Smooth muscle cell (in vitro differentiated cells): ENCODE measurements around the gene KCTD5. TPM values are rescaled to one million over a fixed set of nuclear protein-coding genes. Genes with fewer than 3 reads are reported as not detected.

Source experiments
- DNase-seq: peaks from one replicate; lab custom pipeline; 2025; ENCODE audit not compliant: unreplicated experiment; lab: John Stamatoyannopoulos, UW
- H2AFZ ChIP-seq: fragments of 200-600 bp; sonication (generic); 2 replicates; pipeline ENCODE4 v1.6.0; 2016; ENCODE audit warnings: antibody characterized with exemption, low read depth, mild to moderate bottlenecking
- H3F3A ChIP-seq: fragments of 200-600 bp; sonication (generic); 2 replicates; pipeline ENCODE4 v1.6.0; 2017; ENCODE audit warnings: antibody characterized with exemption, low read depth
- H3K27ac ChIP-seq: fragments of 200-600 bp; sonication (generic); 2 replicates; pipeline ENCODE4 v1.5.1; 2016; ENCODE audit warnings: low read depth, mild to moderate bottlenecking
- H3K27me3 ChIP-seq: fragments of 200-600 bp; sonication (generic); 2 replicates; pipeline ENCODE4 v1.6.1; 2016; ENCODE audit warnings: low read depth, mild to moderate bottlenecking
- H3K36me3 ChIP-seq: fragments of 200-600 bp; sonication (generic); 2 replicates; pipeline ENCODE4 v1.5.1; 2016; ENCODE audit warnings: low read depth
- H3K4me1 ChIP-seq: fragments of 200-600 bp; sonication (generic); 2 replicates; pipeline ENCODE4 v1.5.1; 2016; ENCODE audit warnings: low read depth
- H3K4me2 ChIP-seq: fragments of 200-600 bp; sonication (generic); 2 replicates; pipeline ENCODE4 v1.6.0; 2016; ENCODE audit warnings: mild to moderate bottlenecking
- H3K4me3 ChIP-seq: fragments of 200-600 bp; sonication (generic); 2 replicates; pipeline ENCODE4 v1.5.1; 2016; ENCODE audit warnings: mild to moderate bottlenecking
- H3K79me2 ChIP-seq: fragments of 200-600 bp; sonication (generic); 2 replicates; pipeline ENCODE4 v1.6.0; 2016; ENCODE audit warnings: low read depth, mild to moderate bottlenecking
- H3K9ac ChIP-seq: fragments of 200-600 bp; sonication (generic); 2 replicates; pipeline ENCODE4 v1.6.0; 2016; ENCODE audit warnings: low read depth
- H3K9me3 ChIP-seq: fragments of 200-600 bp; sonication (generic); replicated peaks from 2 replicates; pipeline ENCODE4 v1.5.1; 2016; ENCODE audit warnings: low read depth
- H4K20me1 ChIP-seq: fragments of 200-600 bp; sonication (generic); 2 replicates; pipeline ENCODE4 v1.6.0; 2016; ENCODE audit warnings: low read depth
- WGBS: methylation state at CpG from one replicate; pipeline ENCODE4 v1.1.7; 2016; ENCODE audit warnings: low lambda C conversion rate; 5-methylcytosine and 5-hydroxymethylcytosine counted together
- polyA plus RNA-seq: library from polyadenylated mRNA; unstranded; fragments of >200 nt; fragmentation: Nextera tagmentation; extraction: Ambion mirVana; gene quantifications from 2 replicates; pipeline ENCODE4 v1.2.1, GENCODE V29; 2016
- total RNA-seq: library from RNA; depleted of rRNA; stranded (reverse); fragments of >200 nt; gene quantifications from 2 replicates; pipeline ENCODE4 v1.2.3, GENCODE V29; 2014
- TF ChIP-seq, protein P1 (sequence below): fragments of 200-600 bp; sonication (generic); IDR thresholded peaks from 2 replicates; pipeline ENCODE4 v1.5.1; 2017; ENCODE audit warnings: borderline replicate concordance, mild to moderate bottlenecking, antibody characterized with exemption; ENCODE audit not compliant: insufficient read depth, poor library complexity, severe bottlenecking

Gene KCTD5
- total and polyA plus RNA-seq, 2 experiments from 2014 or later: 35.5 to 38.2 TPM

DNA sequence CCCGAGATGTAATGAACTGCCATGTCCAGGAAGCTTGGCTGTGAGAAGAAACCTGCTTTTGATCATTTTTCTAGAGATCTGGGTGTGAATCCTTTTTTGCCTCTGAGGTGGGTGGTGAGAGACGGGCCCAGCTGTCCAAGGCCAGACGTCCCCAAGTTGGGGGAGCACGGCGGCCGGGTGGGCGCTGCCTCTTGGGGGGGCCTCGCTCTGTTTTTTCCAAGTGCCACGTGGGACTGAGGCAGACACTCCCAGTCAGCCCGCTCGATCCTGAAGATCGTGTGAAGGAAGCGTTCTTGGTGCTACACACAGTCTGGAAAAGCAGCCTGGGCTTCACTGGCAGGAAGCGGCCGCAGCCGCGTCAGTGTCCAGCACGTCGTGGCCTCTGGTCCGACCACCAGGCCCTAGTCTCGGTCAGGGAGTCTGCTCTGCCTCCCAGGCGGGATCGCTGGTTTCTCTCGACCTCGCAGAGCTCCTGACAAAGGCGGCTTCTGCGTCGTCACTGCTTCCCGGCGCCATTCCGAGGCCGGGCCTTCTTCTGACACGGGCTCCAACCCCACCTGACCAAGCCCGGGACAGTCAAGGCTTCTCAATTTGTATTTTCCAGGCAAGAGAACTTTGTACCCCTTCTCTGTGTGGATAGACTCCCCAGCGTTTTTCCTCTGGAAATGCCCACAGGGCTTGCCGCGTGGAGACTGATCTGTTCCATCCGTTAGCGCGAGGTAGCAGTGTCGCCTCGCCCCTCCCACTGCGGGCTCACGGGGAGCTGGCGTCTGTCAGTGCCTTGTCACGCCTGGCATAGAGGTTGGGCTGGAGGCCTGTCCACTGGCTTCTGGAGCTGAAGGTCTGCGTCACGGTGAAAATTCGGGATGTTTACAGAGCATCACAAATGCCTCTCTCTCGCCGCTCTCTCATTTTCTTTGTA, 25.3 kb downstream of the KCTD5 start:
- no peak overlapping the region for H2AFZ ChIP-seq
- TF ChIP-seq, protein P1, sequence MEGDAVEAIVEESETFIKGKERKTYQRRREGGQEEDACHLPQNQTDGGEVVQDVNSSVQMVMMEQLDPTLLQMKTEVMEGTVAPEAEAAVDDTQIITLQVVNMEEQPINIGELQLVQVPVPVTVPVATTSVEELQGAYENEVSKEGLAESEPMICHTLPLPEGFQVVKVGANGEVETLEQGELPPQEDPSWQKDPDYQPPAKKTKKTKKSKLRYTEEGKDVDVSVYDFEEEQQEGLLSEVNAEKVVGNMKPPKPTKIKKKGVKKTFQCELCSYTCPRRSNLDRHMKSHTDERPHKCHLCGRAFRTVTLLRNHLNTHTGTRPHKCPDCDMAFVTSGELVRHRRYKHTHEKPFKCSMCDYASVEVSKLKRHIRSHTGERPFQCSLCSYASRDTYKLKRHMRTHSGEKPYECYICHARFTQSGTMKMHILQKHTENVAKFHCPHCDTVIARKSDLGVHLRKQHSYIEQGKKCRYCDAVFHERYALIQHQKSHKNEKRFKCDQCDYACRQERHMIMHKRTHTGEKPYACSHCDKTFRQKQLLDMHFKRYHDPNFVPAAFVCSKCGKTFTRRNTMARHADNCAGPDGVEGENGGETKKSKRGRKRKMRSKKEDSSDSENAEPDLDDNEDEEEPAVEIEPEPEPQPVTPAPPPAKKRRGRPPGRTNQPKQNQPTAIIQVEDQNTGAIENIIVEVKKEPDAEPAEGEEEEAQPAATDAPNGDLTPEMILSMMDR: no peak
- H3K4me2 ChIP-seq: no peak overlapping the region
- no peak for DNase-seq
- WGBS: 97% methylated on average over 51 of the region's 51 CpGs
- no peaks in the 10 kb centered on the region for H3K27me3 ChIP-seq
- no peaks in the 10 kb centered on the region for H3K4me1 ChIP-seq
- no peak overlapping the region for H3K27ac ChIP-seq
- peaks cover 53% of the 10 kb centered on the region for H4K20me1 ChIP-seq
- H3K36me3 ChIP-seq: no peaks in the 10 kb centered on the region
- no peak overlapping the region for H3K4me3 ChIP-seq
- H3K79me2 ChIP-seq: no peaks in the 10 kb centered on the region
- no peaks in the 10 kb centered on the region for H3F3A ChIP-seq
- no peak overlapping the region for H3K9ac ChIP-seq
- H3K9me3 ChIP-seq: no peaks in the 10 kb centered on the region

DNA sequence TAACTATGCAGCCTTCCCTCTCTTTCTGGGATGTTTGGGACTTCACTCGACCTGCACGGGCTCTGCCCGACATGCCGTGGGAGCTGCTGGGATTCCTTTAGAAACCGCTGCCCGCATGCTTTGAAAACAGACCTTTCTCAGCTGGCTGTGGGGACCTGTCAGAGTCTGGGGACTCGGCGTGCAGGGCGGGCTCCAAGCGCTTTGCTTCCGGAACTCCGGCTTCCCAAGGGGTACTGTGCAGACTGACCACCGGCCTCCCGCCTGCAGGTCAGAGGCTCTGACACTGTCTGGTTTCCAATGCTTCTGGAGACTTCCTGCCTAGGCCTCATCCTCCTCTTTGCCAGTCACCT, 25.9 kb downstream of the KCTD5 start:
- Histone ChIP-seq H3K9ac (no peak overlapping the region), H3K4me3 (no peak overlapping the region), H3K79me2 (no peaks in the 10 kb centered on the region), H3K4me2 (no peak overlapping the region), H3K4me1 (no peaks in the 10 kb centered on the region), H3K27ac (no peak overlapping the region), H4K20me1 (peaks cover 47% of the 10 kb centered on the region), H2AFZ (no peak overlapping the region), H3K27me3 (no peaks in the 10 kb centered on the region), H3K9me3 (no peaks in the 10 kb centered on the region), H3F3A (no peaks in the 10 kb centered on the region), H3K36me3 (no peaks in the 10 kb centered on the region)
- no peak for DNase-seq
- TF ChIP-seq, protein P1: no peak
- 92% methylated on average over 14 of the region's 14 CpGs for WGBS

DNA sequence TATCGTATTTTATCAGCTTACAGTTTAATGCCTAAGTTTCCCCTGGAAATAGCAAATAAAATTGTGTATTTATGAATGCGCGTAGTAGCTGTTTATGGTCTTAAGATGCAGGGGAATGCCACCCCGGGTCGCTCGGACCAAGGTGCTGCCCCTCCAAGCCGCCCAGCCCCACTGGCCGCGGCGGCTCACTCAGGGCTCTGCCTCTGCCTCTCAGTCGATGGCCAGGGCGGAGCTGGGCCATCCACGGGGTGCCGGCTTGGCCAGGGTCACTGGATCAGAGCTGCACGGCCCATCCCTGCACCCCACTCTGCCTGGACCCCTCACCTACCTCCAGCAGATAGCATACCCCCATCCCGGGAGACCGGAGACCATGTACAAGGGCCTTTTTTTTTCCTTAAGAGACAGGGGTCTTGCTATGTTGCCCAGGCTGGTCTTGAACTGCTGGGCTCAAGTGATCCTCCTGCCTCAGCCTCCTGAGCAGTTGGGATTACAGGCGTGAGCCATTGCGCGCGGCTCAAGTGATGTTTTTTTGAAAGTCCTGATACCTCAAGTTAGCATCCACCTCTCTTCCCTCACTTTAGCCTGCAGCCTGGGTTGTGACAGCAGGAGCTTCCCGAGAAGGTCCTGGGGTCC, 26.7 kb downstream of the KCTD5 start:
- Histone ChIP-seq H3K27ac (no peak overlapping the region), H2AFZ (no peak overlapping the region), H3K36me3 (no peaks in the 10 kb centered on the region), H3K27me3 (no peaks in the 10 kb centered on the region), H3K9me3 (no peaks in the 10 kb centered on the region), H3K4me3 (no peak overlapping the region), H3F3A (no peaks in the 10 kb centered on the region), H4K20me1 (peaks cover 41% of the 10 kb centered on the region), H3K4me1 (no peaks in the 10 kb centered on the region), H3K79me2 (no peaks in the 10 kb centered on the region), H3K9ac (no peak overlapping the region), H3K4me2 (no peak overlapping the region)
- WGBS: 99% methylated on average over 22 of the region's 22 CpGs
- DNase-seq: no peak
- TF ChIP-seq, protein P1: no peak
